GM19467 (cell line): ENCODE results near the gene ZNF816.
"Not testable (repeated sequence)": the region's sequence is repeated elsewhere in the genome, so short reads cannot be mapped to it uniquely, and the experiment has no call there.

Experiments
- ATAC-seq: cut with Tn5 transposase; IDR thresholded peaks from one replicate; pipeline ENCODE4 v1.9.1; 2021; ENCODE audit warnings: mild to moderate bottlenecking, moderate library complexity; ENCODE audit not compliant: unreplicated experiment

Gene ZNF816

GRCh38 chr19:52961981-52962380 is 700 bp downstream of the ZNF816 start:
- ATAC-seq: no peak

- ATAC-seq: no peak
Measured at GRCh38 chr19:52959613-52960295, 2.9 kb downstream of the ZNF816 start.

DNA sequence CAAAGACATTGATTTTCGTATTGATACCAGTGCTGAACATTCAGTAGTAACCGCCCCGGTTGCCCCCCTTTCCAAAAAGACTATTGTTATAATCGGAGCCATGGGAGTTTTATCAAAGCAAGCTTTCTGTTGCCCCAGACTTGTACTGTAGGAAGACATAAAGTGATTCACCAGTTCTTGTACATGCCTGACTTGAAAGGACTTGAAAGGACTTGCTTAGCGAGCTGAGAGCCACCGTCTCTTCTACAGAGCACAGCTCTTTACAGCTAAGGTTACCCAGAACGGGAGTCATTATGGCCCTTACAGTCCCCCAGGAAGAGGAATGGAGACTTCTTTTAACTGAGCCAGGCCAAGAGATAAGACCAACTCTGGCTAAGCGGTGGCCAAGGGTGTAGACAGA is 5.1 kb downstream of the ZNF816 start:
- no peak for ATAC-seq

GRCh38 chr19:52956917-52957316 is 5.8 kb downstream of the ZNF816 start:
- no peak for ATAC-seq

GRCh38 chr19:52949422-52949821 is 13.3 kb downstream of the ZNF816 start:
- ATAC-seq: no peak

GRCh38 chr19:52948025-52948770 is 14.5 kb downstream of the ZNF816 start:
- ATAC-seq: no peak

DNA sequence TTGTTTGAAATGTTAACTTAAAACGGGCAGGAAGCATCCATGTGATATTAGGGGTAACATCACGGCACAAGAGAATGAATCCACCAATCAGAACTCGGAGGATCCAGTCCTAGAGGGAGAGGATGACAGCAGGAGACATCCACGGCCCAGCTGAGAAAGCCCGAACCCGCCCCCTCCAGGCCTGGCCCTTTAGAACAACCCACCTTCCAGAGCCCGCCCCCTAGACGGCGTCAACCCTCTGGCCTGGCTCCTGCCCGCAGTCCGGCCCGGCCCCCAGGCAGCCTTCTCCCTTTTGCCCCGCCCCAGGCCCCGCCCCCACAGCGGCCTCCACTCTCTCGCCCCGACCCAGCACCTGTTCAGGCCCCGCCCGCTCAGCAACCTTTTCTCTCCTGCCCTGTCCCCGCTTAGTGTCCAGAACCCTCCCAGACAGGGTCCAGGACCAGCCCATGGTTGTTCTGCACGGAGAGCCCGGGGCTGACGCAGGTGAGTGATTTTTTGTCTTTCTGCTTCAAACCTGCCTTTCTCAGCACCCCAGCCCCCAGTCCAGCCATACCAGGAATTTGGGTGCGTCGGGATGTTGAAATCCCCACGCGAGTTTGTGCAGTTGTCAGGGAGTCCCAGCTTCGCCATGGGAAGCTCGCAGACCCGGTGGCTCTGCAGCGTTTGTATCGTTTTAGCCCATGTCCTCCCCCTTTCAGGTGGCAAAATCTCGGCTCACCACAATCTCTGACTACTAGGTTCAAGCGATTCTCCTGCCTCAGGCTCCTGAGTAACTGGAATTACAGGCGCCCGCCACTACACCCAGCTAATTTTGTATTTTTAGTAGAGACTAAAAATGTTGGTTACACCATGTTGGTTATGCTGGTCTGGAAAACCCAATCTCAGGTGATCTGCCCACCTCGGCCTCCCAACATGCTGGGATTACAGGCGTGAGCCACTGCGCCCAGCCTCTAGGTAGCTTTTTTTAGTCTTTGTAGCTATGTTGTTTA is 16.1 kb downstream of the ZNF816 start:
- ATAC-seq: no peak

GRCh38 chr19:52945652-52946321 is 16.9 kb downstream of the ZNF816 start:
- no peak for ATAC-seq

- ATAC-seq: not testable (repeated sequence)
Measured at GRCh38 chr19:52944703-52945493, 17.8 kb downstream of the ZNF816 start.

DNA sequence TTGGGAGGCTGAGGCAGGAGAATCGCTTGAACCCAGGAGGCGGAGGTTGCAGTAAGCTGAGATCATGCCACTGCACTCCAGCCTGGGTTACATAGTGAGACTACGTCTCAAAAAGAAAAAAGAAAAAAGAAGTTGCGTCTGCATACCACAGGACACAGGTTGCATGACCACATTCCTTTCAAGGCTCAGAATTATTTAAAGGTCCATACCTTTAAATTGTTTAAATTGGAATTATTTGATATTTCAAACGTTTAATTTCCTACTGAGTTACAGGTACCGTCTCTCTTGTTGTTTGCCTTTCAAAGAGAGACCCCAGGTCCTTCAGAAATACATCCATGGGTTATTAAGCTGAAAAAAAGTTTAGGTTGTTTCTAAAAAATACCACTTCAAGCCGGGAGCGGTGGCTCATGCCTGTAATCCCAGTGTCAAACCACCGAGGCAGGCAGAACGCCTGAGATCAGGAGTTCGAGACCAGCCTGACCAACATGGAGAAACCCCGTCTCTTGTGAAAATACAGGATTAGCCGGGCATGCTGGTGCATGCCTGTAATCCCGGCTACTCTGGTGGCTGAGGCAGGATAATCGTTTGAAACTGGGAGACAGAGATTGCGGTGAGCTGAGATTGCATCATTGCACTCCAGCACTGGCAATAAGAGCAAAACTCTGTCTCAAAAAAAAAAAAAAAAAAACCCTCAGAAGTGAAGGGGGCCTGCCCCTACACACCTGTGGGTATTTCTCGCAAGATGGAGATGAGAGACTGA is 18.6 kb downstream of the ZNF816 start:
- ATAC-seq: no peak

DNA sequence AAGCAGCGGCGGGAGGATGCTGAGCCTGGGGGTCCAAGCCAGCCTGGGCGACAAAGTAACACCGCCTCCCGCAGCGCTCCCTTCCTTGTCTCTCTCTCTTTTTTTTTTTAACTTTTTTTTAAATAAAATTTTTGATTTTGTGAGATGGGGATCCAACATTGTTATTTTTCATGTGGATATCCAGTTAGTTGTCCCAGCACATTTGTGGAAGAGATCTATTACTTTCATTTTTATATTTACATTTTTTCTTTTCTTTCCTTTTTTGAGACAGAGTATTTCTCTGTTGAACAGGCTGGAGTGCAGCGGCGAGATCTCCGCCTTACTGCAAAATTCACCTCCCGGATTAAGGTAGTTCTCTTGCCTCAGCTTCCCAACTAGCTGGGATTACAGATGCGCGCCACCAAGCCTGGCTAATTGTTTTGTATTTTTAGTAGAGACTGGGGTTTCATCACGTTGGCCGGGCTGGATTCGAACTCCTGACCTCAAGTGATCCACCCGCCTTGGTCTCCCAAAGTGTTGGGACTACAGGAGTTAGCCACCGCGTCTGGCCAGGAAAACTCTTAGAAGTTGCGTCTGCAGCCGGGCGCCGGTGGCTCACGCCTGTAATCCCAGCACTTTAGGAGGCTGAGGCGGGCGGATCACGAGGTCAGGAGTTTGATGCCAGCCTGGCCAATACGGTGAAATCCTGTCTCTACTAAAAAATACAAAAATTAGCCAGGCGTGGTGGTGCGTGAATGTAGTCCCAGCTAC is 19.4 kb downstream of the ZNF816 start:
- ATAC-seq: no peak

- ATAC-seq: peak; percentile 95
Measured at GRCh38 chr19:52942386-52943133, 20.1 kb downstream of the ZNF816 start.

DNA sequence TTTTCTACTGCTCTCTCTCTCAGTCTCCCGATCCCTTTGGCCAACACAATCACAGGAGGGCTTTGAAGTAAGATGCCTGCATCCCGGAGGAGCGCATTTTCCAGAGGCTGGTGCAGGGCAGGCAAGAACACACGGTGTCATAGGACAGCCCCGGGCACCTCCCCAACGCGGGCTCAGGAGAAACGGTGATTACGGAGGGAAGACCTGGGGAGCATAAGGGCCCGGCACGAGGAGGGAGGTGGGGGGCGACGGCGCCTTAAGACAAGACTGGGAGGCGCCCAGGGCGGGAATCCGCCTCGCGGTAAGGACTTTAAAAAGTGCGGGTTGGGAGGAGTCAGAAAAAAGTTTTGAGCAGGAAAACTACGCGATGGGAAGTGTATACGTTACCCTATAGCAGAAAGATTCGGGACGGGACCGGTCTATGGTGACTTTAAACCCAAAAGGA is 20.7 kb downstream of the ZNF816 start:
- no peak for ATAC-seq

- not testable (repeated sequence) for ATAC-seq
Measured at GRCh38 chr19:52941523-52941922, 21.2 kb downstream of the ZNF816 start.

GRCh38 chr19:52940905-52941304 is 21.8 kb downstream of the ZNF816 start:
- not testable (repeated sequence) for ATAC-seq

DNA sequence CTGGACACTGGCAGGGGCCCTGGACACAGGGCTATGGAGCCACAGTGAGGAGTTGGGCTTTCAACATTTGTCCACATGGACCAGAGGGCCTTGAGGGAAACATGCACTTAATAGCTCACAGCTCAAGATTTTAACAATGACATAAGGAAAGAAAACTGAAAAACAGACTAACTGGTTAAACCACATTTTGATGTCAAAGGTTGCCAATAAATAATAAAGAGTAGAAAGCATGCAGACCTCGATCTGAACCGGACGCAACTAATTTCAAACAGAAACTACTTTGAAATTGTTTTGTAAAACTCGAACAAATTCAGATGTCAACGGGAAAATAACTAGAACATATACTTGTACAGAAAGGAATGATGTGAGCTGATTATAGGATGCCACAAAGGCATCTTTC is 23.9 kb downstream of the ZNF816 start:
- no peak for ATAC-seq

DNA sequence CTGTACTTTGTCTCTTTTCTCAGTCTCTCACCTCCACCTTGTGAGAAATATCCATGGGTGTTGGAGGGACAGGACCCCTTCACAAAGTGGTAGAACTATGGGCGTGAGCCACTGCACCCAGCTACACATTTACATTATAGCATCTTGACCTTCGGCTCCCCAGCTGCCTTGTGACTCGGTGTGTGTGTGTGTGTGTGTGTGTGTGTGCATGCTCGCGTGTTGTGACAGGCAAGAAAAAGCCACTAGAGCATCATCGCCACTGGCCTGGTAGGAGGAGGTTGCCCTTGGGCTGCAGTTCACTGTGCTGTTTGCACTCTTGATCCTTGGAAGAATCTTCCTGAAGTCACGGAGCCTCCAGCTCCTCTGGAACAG is 25.7 kb downstream of the ZNF816 start:
- ATAC-seq: no peak
